ENCODE measurements around the gene KCNJ5.

KCNJ5 gene

DNA sequence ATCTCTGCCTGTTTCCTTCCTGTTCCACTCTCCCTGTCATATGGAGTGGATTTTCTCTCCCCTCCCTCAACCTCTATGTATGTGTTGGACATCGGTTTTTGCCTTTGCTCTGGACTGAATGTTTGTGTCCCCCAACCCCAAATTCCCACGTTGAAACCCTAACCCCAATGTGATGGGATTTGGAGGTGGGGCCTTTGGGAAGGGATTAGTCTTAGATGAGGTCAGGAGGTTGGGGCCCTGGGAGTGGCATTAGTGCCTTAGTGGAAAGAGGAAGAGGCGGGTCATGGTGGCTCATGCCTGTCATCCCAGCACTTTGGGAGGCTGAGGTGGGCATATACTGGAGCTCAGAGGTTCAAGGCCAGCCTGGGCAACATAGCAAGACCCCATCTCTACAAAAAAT, 39.9 kb downstream of the KCNJ5 start:
- DNase-seq (ENCODE audit: low read depth, low spot score) = no peak

DNA sequence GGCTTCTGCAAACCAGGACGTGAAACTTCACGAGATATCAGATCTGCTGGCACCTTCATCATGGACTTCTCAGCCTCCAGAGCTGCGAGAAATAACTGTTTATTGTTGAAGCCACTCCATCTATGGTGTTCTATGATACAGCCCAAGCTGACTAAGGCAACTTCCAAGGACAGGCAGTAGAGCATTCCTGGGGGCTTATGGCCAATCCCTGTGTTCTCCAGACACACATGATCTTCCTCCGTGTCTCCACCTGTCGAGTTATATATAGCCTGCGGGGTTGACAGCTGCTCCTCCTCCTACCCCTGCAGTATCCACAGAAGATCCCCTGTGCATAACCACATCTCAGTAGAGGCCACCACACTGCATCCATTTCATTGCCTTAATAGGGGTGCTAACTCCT, 40.5 kb downstream of the KCNJ5 start:
- DNase-seq (ENCODE audit: low read depth, low spot score) = no peak

DNA sequence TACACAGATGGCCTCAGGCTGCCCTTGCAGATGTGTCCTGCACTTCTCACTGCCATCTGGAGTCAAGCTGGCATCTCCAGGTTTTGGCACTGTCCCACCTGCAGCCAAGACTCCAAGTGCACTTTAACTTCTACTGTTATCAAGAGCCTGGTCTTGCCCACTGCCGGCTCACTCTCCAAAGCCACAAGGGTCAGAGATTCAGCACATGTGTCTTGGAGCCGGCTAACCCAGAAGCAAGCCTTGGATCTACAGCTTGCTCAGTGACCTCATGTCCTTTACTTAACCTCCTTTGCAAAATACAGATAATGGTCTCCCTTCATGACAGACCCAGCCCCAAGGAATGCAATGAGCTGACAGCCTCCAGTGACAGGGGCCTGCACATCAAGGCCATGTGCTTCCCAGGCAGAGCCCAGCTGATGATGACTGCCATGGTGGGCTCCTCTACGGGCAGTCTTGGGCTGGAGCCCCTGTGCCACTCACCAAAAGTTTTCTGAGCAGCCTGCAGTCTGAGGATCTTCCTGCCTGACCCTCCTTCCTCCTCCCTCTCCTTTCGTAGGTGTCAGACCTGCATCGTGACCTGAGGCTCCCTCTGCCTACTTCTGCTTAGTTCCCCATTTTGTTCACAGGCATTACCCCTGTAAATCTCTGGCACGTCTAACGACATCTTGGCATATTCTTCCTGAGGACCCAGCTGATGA, 42.5 kb downstream of the KCNJ5 start:
- no peak for DNase-seq (ENCODE audit: low read depth, low spot score)

DNA sequence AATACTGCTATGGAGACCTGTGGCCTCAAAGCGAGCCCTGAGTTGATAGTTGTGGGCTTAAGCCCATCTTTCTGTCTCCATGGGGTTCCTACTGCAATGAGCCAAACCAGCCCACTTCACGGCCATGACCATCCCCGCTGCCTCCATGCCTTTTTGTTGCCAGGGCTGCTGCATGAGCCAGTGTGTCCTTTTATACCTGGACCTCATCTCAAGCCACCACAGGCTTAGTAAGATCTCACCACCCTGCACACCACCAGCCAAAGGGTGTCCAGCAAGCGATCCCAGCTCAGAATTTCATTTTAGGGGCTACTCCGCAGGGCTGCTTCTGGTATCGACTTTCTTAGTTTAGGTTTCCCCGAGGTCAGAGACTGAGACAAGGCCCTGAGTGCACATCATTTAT, 43.2 kb downstream of the KCNJ5 start:
- DNase-seq (ENCODE audit: low read depth, low spot score) = no peak

DNA sequence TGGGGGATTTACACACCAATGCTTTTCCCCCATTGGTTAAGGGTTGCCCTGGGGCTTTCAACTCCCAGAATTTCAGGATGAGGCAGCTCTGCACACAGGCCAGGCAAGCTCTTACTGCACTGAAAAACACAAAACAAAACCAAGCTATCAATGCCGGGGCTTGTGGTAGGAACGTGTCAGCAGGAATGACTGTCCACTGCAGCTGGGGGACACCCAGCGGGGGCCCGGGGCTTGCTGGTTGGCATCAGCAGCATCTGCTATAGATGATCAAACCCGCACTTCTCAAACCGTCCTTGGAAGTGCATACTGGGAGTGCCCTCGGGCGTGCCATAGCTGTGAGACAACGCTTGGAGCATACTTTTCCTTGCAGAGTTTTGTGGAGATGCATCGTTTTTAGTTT, 43.8 kb downstream of the KCNJ5 start:
- no peak for DNase-seq (ENCODE audit: low read depth, low spot score)

DNA sequence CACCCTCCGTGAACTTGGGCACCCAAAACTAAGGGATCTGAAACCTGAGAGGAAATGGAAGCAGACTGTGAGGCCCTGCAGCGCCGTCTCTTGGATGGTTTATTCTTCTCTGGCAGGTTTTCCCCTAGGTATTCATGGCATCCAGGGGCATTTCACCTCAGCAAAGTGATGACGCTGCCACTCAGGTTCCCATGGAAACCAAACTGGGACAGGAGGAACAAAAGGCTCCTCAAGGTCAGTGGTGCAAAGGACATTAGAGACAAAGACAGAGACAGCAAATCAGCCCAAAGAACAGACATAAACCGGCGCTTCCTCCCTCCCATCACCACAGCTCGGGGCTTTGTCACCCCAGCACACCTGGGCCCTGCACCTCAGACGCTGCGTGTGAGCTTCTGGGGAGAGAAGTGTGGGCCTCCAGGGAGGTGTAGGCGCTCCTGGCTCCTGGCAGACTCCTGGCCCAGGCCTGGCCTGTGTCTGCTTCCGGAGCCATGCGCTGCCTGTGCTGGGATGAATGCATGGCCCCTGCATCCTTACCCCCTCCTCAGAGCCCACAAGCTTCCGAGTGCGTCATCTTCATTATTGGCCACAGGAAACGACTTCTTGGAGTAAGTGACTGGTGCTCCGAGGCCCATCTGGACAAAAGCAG, 45.6 kb downstream of the KCNJ5 start:
- peak; percentile 43 for DNase-seq (ENCODE audit: low read depth, low spot score)

DNA sequence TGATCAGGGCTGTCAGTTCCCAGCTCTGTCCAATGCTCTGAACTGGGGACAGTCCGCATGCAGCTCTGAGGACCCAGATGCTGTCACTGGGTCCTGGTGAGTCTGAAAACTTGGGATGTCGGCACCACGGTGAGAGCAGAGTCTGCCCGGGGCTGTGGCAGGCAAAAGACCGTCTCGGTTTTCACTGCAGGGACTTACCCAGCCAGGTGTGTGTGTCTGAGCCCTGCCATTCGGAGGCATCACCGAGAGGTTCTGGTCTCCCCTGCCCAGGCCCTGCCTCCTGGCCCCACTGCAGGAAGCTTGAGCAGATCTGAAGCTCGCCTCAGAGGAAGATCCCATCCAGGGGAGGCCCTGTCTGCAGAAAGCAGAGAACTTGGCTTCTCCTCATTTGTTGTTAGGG, 46.3 kb downstream of the KCNJ5 start:
- no peak for DNase-seq (ENCODE audit: low read depth, low spot score)

DNA sequence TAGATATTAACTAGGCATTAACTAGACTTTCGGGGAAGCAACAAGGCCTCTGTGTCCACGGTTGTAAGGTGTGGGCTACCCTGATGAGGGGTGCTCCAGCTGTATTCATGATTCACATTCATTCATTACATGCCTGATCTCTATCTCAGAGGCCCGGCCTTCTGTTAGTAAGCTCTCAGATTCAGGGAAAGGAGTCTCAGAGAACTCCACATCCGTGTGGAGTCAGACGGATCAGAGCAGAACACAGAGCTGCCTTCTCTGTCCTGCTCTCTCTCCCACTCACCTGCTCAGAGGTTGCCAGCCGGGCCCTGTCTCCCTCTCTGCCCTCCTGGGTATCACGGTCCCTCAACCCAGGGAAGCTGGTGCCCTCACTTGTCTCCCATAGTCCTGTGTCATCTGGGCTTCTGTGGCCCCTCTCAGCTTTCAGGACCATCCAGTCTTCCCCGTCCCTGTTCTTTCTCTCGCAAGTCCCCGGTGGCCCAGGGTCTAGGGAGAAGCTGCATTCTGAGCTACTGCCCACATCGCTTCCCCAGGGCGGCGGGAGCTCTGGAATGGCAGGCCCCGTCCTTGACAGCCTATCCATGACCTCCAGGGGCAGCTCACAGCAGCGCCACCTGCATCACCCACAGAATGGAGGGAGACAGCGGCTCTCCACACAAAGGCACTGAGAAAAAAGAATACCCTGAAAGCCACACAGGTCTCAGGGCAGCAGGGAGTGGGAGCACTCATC, 47.2 kb downstream of the KCNJ5 start:
- DNase-seq (ENCODE audit: low read depth, low spot score) = no peak

DNA sequence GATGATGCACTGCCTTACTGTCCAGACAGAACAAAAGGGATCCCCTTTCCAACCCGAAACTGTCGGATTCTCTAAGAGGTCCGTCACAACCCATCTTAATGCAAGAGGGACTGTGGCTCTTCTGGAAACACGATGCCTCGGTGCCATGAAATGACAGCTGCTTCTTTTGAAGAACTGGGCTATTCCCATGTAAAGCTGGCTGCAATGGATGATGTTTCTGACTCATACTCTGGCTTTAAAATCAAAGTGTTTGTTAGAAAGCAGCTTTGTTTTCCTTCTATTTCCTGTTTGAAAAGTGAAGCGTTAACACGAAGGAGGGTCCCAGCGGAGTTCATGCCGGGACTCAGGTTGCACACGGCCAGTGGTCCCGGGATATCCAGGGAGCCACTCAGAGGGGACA, 48.4 kb downstream of the KCNJ5 start:
- no peak for DNase-seq (ENCODE audit: low read depth, low spot score)

DNA sequence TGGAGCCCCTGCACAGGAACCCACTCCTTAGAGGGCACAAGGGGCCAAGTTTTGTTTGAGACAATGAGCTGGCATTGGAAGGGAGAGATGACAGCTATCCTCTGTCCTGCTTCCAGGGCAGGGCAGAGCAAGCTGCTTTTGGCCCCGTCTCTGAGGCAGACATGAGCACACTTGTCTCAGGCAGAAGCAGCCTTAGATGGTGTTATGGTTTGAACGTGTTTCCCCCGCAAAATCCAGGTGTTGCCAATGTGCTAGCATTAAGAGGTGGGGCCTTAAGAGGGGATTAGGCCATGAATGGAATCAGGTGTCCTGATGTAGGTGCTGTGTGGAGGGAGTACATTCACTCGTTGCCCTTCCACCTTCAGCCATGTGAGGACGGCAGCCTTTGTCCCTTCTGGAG, 49.0 kb downstream of the KCNJ5 start:
- no peak for DNase-seq (ENCODE audit: low read depth, low spot score)

DNA sequence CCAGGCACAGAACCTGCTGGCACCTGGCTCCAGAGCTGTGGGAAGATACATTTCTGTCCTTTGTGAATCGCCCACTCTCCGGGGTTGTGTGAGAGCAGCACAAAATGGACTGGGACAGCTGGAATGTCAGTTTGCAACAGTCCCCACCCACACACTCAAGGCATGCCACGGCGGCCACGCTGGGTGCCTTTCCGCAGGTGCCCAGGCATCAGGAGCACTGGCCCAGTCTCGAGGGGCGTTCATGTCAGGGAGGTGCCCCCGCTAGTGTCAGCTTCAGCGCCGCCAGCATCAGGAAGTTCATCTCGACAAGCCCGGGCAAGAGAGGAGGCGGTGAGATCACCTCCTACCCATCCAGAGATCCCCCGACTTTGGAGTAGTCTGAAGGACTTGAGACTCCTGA, 49.4 kb downstream of the KCNJ5 start:
- DNase-seq (ENCODE audit: low read depth, low spot score) = no peak

DNA sequence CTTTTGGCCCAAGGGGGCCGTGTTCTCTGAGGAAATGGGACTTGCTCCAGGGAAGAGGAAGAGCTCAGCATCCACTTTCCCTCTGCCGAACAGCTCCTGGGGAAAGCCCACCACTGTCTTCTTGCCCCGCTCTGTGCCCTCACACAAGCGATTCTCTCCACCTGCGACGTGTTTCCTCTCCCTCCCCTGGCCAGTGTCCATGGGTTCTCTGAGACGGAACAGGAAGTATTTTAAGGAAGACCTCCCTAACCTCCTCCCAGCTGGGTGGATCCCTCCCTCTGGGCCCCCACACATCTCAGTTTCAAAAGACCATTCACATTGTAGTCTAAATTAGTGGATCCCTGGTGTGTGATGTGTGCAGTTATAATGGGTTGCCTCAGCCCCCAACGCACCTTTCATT, 50.0 kb downstream of the KCNJ5 start:
- DNase-seq (ENCODE audit: low read depth, low spot score) = no peak

DNA sequence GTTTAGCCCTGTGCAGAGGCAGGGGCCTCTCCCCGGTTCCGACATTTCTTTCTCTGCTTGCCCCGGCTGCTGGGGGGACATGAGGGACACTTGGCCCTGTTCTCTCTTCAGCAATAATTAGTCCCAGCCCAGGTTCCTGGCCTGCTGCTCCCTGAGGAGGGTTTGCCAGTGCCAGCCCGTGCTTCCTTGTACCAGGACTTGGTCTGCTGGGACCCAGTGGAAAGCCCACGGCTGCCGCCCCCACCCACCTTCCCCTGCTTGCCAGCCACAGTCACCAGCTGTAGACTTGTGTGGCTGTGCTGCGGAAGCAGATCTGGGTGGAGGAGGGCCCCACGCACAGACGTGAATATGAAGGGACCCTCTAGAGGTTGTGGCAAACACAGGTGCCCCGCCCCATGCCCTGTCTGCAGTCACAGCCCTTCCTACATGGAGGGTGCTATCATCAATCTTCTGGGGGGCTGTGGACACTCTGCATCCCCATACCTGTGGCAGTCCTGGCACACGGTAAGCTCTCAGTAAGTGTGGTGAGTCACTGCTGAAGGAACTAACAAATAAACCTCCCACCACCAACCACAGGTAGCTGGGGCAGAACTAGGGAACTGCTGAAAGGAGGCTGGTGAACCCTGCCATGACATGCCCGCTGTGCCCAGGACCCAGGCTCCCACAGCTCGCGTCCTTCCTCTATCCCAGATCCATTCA, 50.6 kb downstream of the KCNJ5 start:
- DNase-seq (ENCODE audit: low read depth, low spot score) = no peak

DNA sequence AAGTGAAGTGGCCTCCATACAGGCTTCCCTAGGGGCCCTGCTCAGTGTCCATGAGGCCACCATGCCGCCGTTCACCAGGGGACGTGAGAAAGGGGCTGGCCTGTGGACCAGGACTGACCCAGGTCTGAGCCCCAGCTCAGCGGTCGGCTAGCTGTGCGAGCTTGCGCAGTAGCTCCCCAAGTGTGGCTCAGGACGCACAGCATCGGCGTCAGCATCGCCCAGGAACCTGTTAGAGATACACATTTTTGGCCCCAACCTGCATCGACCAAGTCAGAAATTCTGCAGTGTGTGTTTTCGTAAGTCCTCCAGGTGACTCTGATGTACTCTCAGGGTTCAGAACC, 51.1 kb downstream of the KCNJ5 start:
- no peak for DNase-seq (ENCODE audit: low read depth, low spot score)

DNA sequence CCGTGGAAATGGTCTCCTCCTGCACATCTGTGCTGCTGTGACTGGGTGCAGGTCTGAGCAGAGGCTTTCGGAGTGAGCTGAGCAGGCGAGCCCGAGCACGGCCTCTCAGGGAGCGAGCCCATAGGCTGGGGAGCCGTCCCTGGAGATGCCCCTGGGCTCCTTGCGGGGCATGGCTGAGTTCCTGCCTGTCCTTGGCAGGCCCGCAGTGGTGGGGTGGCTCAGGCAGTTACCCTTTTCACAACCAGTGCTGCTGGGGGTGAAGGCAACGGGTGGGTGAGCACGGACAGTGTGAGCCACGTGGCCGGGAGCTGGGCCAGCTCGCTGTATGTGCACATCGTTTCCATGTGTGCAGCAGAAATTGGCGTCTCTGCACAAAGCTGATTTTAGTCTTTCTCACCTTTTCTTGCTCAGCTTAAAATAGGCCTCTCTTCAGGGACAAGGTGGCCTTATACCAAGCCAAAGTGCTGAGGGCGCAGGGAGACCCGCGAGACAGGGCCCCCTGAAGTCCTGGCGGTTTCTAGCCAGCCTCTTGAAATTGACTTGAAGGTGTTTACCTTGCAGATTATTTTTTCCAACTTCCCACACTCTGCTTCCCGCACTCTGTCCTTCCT, 51.8 kb downstream of the KCNJ5 start, which contains the start of gene TP53AIP1:
Gene TP53AIP1 (minus strand): TSS at position 55 of the 611 bp plus-strand sequence. CDS start 5,053 bp downstream, outside the sequence.
- no peak for DNase-seq (ENCODE audit: low read depth, low spot score)

DNA sequence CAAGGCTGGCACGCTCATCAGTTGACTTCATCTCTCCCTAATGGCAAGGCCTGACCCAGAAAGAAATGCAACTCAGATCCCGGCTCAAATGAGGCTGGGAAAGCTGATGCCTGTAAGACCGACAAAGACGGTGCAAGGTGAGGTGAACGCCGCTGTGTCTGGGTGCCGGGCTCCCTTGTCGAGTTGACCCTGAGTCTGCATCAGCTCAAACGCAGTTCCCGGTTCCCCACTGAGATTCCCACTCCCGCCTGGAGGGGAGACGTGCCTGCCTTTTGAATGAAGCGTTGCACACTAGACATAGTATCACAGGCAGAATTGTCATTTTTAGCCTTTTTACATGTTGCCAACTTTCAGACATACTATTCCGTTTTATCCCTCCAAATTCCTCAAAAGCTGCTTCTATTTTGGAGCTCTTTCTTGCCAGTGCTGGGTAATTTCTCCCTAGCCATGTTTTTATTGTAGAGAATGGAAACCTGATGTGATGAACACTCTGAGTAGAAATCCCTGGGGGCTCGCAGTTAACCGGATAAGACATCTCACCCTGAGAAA, 52.3 kb downstream of the KCNJ5 start:
- DNase-seq (ENCODE audit: low read depth, low spot score) = no peak

DNA sequence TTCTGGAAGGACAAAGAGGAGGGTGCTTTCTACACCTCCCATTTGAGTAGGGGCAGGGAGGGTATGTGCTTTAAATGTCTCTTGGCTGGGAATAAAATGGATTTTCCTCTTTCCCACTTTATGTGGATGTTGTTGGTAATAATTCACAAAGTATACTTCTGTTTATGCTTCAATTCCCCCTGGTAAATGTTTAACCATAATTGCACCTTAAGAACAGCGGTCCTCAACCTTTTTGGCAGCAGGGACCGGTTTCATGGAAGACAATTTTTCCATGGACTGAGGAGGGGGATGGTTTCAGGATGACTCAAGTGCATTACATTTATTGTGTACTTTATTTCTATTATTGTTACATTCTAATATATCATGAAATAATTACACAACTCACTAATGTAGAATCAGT, 55.5 kb downstream of the KCNJ5 start:
- no peak for DNase-seq (ENCODE audit: low read depth, low spot score)

DNA sequence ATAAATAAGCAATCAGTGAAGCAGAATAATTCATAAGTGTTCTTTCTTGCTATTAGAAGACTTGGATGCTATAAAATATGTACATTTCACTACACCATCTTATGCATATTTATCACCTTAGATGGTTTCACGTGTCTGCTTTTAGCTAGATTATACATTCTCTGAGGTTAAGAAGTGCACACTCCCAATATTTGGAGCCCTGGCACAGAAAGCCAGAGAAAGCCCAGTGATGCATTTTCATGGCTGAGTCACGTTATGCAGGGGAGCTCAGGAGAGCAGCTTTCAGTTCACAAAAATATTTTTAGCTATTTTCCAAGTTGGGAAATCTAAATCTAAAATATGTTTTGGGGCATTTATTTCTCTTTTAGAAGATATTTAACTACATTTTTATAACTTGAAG, 56.6 kb downstream of the KCNJ5 start:
- no peak for DNase-seq (ENCODE audit: low read depth, low spot score)

DNA sequence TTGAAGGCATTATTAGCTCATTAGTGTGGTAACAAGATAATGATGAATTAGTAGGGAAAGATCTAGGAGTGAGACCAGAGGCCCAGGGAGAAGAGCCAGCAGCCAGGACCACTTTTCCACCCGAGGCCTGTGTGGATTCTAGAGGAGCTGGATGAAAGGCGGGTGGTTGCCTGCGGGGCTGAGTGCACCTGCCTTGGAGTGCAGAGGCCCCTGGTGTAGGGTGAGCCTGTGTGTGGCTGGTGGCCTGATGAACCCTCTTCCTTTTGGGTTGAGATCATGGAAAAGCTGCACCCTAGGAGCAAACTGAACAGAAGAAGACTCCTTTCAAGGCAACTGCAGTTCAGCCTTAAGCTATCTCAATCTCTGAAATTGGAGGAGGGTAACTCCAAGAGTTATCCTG, 57.4 kb downstream of the KCNJ5 start:
- DNase-seq (ENCODE audit: low read depth, low spot score) = no peak

DNA sequence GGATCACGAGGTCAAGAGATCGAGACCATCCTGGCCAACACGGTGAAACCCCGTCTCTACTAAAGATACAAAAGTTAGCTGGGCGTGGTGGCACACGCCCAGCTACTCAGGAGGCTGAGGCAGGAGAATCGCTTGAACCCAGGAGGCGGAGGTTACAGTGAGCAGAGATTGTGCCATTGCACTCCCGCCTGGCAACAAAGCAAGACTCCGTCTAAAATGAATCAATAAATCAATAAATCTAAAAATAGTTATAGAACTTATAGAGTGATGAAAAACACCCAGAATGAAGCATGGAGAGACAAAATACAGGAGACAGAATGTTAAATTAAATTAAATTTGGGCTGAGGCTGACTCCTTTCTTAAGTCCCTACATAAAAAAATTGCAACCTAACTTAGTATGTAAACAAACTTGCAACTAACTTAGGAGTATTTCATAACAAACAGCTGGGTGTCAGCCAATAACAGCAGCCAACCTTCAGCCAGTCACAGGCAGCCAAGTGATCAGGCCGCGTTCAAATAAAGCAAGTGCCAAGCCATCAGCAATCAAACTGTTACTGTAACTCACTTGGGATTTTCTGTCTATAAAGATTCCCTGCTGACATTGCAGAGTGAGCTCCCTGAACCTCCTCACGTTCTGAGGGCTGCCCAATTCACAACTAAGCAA, 58.8 kb downstream of the KCNJ5 start:
- no peak for DNase-seq (ENCODE audit: low read depth, low spot score)

DNA sequence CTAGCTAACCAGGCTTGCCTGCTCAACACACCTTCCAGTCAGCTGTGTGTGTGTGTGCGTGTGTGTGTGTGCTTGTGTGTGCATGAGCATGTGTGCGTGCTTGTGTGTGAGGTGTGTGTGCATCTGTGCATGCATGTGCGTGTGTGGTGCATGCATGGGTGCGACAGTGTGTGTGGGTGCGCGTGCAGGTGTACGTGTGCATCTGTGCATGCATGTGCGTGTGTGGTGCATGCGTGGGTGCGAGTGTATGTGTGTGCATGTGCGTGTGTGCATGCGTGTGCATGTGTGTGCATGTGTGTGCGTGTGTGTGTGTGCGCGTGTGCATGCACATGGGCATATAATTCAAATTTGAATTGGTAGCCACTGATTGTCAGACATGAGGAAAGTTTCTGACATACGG, 62.0 kb downstream of the KCNJ5 start:
- DNase-seq (ENCODE audit: low read depth, low spot score) = no peak

Data from astrocyte of the hippocampus (primary cell).